HG03565 (cell line): ENCODE results near the gene VGLL4.

ENCODE experiments used
- ATAC-seq: cut with Tn5 transposase; IDR thresholded peaks from one replicate; pipeline ENCODE4 v1.9.1; 2021; ENCODE audit warnings: mild to moderate bottlenecking, moderate library complexity; ENCODE audit not compliant: unreplicated experiment

VGLL4 gene

GRCh38 chr3:11509173-11510000 lies 134.3 kb downstream of the VGLL4 start:
- ATAC-seq: no peak

GRCh38 chr3:11508346-11509172 lies 135.2 kb downstream of the VGLL4 start:
- ATAC-seq: no peak

GRCh38 chr3:11507719-11508118 lies 136.0 kb downstream of the VGLL4 start:
- no peak for ATAC-seq
